Vagina (tissue), 2 donors: ENCODE data around the gene HPCAL1.

ENCODE experiments used
- CTCF ChIP-seq, 3 experiments: fragments of 450-650 bp in 2 of 3; fragments of 200-600 bp in 1 of 3; sonication (generic) in 1 of 3; IDR thresholded peaks; one replicate each; pipeline ENCODE4 v1.5.1; 2017 to 2019; ENCODE audit warnings: antibody characterized with exemption in 3 of 3, mild to moderate bottlenecking in 2 of 3, moderate library complexity in 2 of 3
- POLR2A ChIP-seq, 2 donors: fragments of 450-650 bp; IDR thresholded peaks; one replicate each; pipeline ENCODE4 v1.6.1; 2017; ENCODE audit warnings: antibody characterized with exemption in 2 of 2, mild to moderate bottlenecking in 2 of 2, moderate library complexity in 2 of 2

DNA sequence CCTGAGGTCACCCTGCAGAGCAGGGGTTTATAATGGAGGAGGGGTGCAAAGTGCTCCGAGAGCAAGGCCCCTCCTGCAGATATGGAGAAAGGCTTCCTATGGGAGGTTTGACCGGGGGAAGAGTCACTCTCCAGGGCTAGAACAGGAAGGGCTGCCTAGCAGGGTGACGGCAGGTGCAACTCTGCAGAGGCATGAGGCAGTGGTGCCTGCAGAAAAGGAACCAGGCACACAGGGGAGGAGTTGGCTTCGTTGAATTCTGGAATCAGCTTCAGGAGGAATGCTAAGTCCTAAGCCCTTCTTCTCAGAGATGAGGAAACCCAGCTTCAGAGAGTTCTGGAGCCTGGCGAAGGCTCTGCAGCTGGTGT lies 17.5 kb upstream of the HPCAL1 start:
- TF ChIP-seq CTCF (IDR thresholded peaks at IDR 0.05) (no peak), POLR2A (IDR thresholded peaks at IDR 0.05) (no peak)
